ENCODE measurements around the gene ZNF678. TPM values are rescaled to one million over a fixed set of nuclear protein-coding genes. Genes with fewer than 3 reads are reported as not detected.

Gene ZNF678
- 5.1 TPM for total RNA-seq
- long read RNA-seq, partial matches to known transcripts: 0 of 7 reads
- long read RNA-seq, other reads (novel, unspliced or antisense): 7 of 7 reads

DNA sequence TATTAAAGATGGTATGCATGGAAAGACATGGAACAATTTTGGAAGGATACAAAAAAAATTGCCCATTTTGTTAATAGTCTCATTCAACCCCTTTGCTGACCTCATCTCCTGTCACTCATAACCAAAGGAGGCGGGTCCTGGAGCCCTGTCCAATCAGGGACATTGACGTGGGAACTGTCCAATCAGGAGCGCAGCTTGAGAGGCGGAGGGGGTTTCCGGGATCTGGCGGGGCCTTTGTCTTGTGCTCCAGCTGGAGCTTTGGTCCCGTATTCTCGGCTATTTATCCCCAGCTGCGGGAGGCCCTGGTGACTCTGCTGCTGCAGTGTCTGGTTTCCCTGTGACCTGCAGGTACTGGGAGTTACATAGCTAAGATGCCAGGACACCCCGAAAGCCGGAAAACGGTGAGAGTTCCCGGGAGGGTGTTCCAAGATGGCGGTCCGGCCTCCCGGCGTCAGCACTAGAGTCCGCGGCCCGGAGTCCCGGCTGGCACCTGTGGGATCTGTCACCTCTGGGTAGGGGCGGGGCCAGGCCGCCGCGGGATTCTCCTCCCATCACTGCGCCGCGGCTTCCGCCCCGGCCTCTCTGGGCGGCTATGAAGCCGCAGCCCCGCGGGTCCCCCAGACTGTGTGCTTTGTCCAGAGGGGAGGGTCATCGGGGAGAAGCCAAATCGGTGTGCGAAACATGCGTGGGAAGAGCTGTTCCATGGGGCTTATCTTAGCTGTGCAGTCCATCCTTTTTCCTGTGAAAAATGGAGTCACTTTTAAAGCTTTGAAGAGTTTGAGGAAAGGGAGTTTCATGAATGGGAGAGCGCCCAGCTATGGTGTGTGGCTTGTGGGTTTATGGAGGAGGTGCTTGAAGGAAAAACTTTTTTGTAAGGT lies at the start of gene ZNF678:
ZNF678 (plus strand) TSS at position 233 of the 878 bp plus-strand sequence. CDS start 87,436 bp downstream, outside the sequence.
- peak; percentile 94 for DNase-seq (ENCODE audit: low spot score)

GRCh38 chr1:227518876-227519275 lies 44.5 kb upstream of the ZNF678 start:
- no peak for DNase-seq (ENCODE audit: low spot score)

DNA sequence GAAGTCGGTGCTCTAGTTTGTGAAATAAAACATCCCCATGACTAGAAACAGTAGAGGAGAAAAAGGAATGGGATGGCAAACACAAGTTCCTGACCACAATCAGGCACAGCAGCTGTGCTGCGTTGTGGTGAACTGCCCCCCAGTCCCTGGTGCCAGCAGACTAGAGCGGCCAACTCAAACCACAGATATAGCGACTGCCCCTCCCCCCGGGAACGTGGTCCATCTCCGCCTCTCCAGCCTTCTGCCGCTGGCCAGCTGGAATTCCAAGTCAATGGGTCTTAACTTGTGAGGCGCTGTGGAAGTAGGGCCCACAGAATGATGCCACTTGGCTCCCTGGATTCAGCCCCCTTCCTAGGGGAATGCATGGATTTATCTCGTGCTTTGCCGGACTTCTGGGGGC lies 41.6 kb upstream of the ZNF678 start:
- DNase-seq (ENCODE audit: low spot score): no peak

DNA sequence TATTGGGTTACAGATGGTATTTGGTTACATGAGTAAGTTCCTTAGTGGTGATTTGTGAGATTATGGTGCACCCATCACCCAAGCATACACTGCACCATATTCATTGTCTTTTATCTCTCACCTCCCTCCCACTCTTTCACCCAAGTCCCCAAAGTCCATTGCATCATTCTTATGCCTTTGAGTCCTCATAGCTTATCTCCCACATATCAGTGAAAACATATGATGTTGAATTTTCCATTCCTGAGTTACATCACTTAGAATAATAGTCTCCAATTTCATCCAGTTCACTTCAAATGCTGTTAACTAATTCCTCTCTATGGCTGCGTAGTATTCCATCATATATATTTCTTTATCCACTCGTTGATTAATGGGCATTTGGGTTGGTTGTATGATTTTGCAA lies 36.8 kb upstream of the ZNF678 start:
- no peak for DNase-seq (ENCODE audit: low spot score)

DNA sequence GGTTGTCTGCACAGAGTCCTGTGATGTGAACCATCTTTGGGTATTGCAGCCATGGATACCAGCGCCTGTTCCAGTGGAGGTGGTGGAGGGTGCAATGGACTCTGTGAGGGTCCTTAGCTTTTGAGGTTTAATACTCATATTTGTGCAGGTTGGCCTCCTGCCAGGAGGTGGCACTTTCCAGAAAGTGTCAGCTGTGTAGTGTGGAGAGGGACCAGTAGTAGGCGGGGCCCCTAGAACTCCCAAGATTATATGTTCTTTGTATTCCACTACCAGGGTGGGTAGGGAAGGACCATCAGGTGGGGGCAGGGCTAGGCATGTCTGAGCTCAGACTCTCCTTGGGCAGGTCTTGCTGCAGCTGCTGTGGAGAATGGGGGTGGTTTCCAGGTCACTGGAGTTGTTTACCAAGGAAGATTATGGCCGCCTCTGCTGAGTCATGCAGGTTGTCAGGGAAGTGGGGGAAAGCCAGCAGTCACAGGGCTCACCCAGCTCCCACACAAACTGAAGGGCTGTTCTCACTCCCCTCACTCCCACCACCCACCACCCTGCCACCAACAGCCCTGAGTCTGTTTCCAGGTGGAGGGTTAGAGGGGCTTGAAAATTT lies 31.2 kb upstream of the ZNF678 start:
- peak; percentile 57 for DNase-seq (ENCODE audit: low spot score)

GRCh38 chr1:227540170-227541098 lies 22.9 kb upstream of the ZNF678 start:
- peak; percentile 53 for DNase-seq (ENCODE audit: low spot score)

- peak; percentile 82 for DNase-seq (ENCODE audit: low spot score)
Observed at GRCh38 chr1:227541129-227541528, 22.2 kb upstream of the ZNF678 start.

DNA sequence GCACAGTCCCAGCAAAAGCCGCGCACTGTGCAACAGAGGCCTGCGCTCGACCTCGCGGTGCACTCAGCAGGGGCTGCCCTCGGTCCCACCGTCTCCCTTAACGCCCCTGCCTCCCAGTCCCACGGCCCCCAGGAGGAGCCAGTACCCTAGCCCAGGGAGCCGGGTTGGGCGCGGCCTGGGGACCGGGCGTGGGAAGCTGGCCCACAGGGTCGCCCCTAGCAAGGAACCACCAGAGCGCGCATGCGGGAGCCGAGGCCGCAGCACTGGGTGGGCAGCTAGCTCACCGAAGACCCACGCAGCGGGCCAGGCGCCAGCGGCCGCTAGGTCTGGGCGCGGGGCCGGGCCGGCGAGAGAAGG lies 21.6 kb upstream of the ZNF678 start:
- peak; percentile 88 for DNase-seq (ENCODE audit: low spot score)

DNA sequence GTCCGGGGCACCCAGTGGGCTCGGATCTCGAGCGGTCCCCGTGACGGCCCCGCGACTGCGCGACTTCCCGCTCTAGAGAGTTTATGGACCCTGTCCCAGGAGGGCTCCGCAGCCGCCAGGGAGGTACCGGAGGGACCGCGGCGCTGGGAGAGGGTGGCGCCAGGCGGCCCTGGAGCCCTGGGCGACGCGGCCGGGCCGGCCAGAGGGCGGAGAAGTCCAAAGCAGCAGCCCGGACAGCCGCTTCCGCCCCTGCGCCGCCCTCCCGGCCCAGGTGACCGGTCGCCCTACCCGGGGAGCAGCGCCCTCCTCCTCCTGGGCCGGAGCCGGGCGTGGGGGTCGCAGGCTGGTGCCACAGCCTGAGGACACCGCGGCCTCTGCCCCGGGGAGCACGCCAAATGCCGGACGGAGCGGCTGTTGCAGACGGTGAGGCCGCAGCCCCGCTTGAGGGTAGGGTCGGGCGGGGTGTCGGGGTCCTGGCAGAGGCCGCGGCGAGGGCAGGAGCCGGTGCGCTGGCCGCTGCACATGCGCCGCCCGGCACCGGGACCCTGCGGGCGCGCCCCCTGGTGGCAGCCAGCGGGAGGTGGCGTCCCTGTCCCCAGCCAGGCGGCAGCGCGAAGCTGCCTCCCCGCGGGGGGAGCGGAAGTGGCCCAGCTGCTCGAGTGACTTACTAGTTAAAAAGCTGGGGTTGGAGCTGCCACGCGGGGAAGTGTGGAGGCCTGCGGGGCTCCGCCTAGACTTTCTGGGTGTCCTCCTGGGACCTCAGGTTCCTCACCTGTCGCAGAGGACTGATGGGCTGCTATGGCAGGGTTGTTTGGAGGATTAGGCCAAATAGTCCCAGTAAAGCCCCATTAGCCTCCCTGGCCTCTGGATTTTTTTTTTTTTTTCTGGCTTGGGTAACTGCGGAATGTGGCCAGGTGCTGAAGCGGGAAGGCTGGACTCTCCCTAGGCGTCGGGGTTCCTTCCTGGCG lies 20.9 kb upstream of the ZNF678 start:
- peak; percentile 95 for DNase-seq (ENCODE audit: low spot score)

GRCh38 chr1:227543283-227544066 lies 19.9 kb upstream of the ZNF678 start:
- DNase-seq (ENCODE audit: low spot score): peak; percentile 64

- peak; percentile 84 for DNase-seq (ENCODE audit: low spot score)
Observed at GRCh38 chr1:227544067-227545050, 19.0 kb upstream of the ZNF678 start.

- DNase-seq (ENCODE audit: low spot score): no peak
Observed at GRCh38 chr1:227545361-227545760, 18.0 kb upstream of the ZNF678 start.

DNA sequence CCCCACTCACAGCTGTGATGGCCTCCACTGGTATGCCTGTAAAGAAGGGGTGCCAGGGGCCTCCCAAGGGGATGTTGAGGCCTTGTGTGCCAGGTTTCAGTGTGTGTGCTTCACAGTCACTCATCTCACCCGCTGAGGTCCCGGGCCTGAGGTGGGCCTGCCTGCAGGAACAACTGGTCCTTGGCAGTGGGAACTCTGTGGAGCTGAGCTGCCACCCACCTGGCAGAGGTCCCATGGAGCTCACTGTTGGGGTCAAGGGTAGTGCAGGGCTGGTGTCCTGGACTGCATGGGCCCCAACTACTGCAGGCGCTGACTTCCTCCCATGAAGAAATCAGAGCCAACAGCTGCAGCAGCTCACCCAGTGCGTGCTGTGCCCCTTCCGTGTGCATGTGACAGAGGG lies 17.3 kb upstream of the ZNF678 start:
- DNase-seq (ENCODE audit: low spot score): no peak

- DNase-seq (ENCODE audit: low spot score): no peak
Observed at GRCh38 chr1:227546598-227547309, 16.6 kb upstream of the ZNF678 start.

DNA sequence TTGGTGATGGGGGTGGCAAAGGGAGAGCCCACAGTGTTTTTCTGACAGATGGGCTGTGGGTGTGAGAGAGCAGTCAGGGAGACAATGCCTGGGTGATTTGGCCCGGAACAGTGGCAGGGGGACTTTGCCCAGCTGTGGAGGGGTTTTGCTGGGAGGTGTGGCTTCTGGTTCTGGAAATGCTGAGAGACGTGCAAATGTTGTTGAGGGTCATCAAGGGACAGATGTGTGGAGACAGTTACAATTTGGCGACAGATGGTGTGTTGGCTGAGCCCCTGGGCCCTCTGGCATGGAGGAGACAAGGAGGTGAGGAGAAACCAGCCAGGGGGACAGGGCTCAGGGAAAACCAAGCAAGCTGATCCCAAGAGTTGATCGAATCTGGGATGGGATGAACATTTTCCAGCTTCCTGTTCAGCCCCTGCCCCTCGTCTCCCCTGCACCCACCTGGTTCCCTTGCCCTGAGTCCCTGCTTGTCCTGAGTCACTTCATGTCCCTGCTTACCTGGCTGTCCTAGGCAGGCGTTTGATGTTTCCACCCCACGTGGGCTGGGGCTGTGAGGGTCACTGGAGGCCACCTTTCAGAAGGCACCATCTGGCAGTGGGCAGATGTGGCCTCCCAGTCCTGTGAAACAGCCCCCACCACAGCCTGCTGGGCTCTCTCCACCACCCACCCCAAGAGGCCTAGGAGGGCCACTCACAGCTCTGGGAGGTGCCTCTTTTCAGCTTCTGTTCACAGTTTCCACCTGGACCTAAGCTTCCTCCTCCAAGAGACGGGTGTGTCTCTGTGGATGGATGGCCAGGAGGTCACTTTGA lies 15.8 kb upstream of the ZNF678 start:
- DNase-seq (ENCODE audit: low spot score): no peak

GRCh38 chr1:227548119-227548397 lies 15.3 kb upstream of the ZNF678 start:
- DNase-seq (ENCODE audit: low spot score): no peak

DNA sequence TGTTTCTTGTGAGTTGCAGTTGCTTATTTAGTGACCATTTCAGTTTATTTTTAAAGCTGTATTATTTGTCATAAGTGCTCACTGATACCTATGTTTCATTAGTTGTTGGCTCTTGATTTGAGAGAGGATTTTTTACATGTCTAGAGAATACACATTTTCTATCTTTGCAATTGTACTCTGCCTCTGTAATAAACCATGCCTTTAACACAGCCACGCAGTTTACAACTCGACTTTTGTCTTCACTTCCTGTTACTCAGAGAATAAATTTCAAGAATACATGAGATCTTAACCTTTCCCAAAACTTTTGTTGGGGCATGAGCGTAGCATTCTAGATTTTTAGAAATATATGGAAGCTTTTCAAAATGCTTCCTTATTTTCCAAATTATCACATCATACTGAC lies 14.9 kb upstream of the ZNF678 start:
- no peak for DNase-seq (ENCODE audit: low spot score)

All from mesenteric fat pad (tissue), 1 donor.